ENCODE data around the gene SPEF2. TPM values are rescaled to one million over a fixed set of nuclear protein-coding genes. Genes with fewer than 3 reads are reported as not detected.
A peak's percentile ranks its signal among the peaks of the same experiment; 100 is the strongest.
"Not testable (repeated sequence)": the region's sequence is repeated elsewhere in the genome, so short reads cannot be mapped to it uniquely, and the experiment has no call there.

The SPEF2 gene
- total RNA-seq, 1 donor from 2014 or later, result 4.6 TPM

GRCh38 chr5:35845508-35845907 lies 227.8 kb downstream of the SPEF2 start:
- H3K27me3 Mint-ChIP-seq (ENCODE audit: insufficient read depth); H3K27ac Mint-ChIP-seq; intact Hi-C loops (cut with micrococcal nuclease); DNase-seq (ENCODE audit: low spot score); H3K4me3 Mint-ChIP-seq; H3K4me1 Mint-ChIP-seq (ENCODE audit: low read depth): not testable (repeated sequence)
- Mint-ChIP-seq H3K36me3 (ENCODE audit: low read depth) (peaks cover 34% of the 10 kb centered on the region), H3K9me3 (peaks cover 51% of the 10 kb centered on the region)

GRCh38 chr5:35847491-35847890 lies 229.8 kb downstream of the SPEF2 start:
- intact Hi-C loops (cut with micrococcal nuclease), result no loop called here
- Mint-ChIP-seq H3K4me3 (no peak overlapping the region), H3K36me3 (ENCODE audit: low read depth) (peaks cover 34% of the 10 kb centered on the region), H3K27ac (no peak overlapping the region), H3K27me3 (ENCODE audit: insufficient read depth) (no peaks in the 10 kb centered on the region), H3K9me3 (peaks cover 51% of the 10 kb centered on the region), H3K4me1 (ENCODE audit: low read depth) (peaks cover 25% of the 10 kb centered on the region)
- DNase-seq (ENCODE audit: low spot score), result no peak

- Mint-ChIP-seq H3K36me3 (ENCODE audit: low read depth) (peaks cover 34% of the 10 kb centered on the region), H3K4me1 (ENCODE audit: low read depth) (peaks cover 30% of the 10 kb centered on the region)
- DNase-seq (ENCODE audit: low spot score), result no peak
Measured at GRCh38 chr5:35847961-35848360, 230.3 kb downstream of the SPEF2 start.

GRCh38 chr5:35849860-35850259 lies 232.2 kb downstream of the SPEF2 start:
- Mint-ChIP-seq H3K4me3 (no peak overlapping the region), H3K9me3 (peaks cover 35% of the 10 kb centered on the region), H3K36me3 (ENCODE audit: low read depth) (peaks cover 29% of the 10 kb centered on the region), H3K27me3 (ENCODE audit: insufficient read depth) (no peaks in the 10 kb centered on the region), H3K4me1 (ENCODE audit: low read depth) (peaks cover 49% of the 10 kb centered on the region), H3K27ac (no peak overlapping the region)
- DNase-seq (ENCODE audit: low spot score), result no peak
- intact Hi-C loops (cut with micrococcal nuclease), result loop anchor here (10.0 kb wide), 2 partner anchors 395 to 925 kb away; partner anchors contain the start of genes DNAJC21 and NADK2

More at GRCh38 chr5:35847961-35848360, 230.3 kb downstream of the SPEF2 start:
- H3K4me3 Mint-ChIP-seq, result no peak overlapping the region
- no peak overlapping the region for H3K27ac Mint-ChIP-seq
- intact Hi-C loops (cut with micrococcal nuclease), result no loop called here
- no peaks in the 10 kb centered on the region for H3K27me3 Mint-ChIP-seq (ENCODE audit: insufficient read depth)
- peaks cover 50% of the 10 kb centered on the region for H3K9me3 Mint-ChIP-seq

DNA sequence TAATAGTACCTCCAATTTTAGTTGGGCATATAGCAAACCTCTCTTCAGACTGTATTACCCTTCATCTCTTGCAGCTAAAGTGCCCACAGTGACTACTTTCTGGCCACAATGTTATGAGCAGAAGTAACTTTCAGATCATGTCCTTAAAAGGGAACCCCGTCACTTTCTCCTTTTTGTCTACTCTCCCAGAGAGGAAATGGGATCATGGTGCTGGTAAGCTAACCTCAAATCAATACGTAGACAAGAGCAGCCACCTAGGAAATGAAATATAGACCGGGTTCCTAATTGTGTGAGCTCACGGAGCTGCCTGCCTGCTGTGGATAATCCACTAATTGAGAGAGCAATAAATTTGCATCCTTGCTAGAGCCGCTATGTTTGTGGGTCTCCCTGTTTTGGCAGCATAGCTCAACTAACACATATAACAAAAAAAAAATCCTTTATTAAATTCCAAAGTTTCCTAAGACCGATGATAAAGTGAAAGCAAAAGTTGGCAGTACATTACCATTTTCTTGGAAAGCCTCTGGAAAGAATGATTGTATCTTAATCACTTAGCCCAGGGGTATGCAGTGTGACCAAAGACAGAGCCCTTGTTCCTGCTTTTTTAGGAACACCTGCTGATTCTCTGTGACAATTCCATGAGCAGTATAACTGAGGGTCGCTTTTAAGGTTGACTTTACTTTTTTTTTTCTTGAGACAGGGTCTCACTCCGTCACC lies 233.5 kb downstream of the SPEF2 start:
- peaks cover 24% of the 10 kb centered on the region for H3K36me3 Mint-ChIP-seq (ENCODE audit: low read depth)

DNA sequence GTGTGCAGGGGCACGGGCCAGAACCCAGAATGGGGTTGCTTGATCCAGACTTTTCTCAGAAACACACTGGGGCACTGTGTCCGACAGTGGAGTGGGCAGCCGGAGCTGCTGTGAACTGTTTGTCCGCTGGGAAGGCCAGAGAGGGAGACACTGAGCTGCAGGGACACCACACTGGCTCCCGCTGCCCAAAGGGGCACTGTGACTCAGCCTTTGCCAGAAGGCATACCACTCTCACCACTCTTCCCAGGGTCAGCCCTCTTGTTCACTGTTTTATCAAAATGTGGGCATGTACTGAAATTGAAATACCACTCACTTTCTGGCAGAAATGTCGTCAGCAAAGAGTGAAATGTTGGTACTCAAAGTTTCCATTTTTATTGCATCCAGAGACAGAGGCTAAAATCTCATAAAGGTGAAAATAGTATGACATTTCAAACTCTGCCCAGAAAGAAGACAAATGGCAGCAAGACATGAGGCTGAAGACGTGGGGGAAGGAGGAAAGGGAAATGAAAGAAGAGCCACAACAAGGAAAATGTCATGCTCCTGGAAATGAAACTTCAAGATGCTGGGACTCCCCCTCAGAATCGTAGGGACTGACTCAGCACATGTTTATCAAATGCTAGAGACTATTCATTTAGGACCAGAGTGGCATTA lies 234.5 kb downstream of the SPEF2 start:
- Mint-ChIP-seq H3K36me3 (ENCODE audit: low read depth) (peaks cover 15% of the 10 kb centered on the region), H3K4me3 (peak overlapping the region; percentile 90), H3K4me1 (ENCODE audit: low read depth) (peaks cover 72% of the 10 kb centered on the region), H3K9me3 (peaks cover 12% of the 10 kb centered on the region), H3K27me3 (ENCODE audit: insufficient read depth) (no peaks in the 10 kb centered on the region), H3K27ac (peak overlapping the region; percentile 96)
- intact Hi-C loops (cut with micrococcal nuclease), result loop anchor here (1.0 to 10.0 kb wide), 12 partner anchors 16 to 1871 kb away; partner anchors contain the start of genes DNAJC21, NADK2 and SPEF2
- peak; percentile 45 for DNase-seq (ENCODE audit: low spot score)

More for the DNA sequence above, 233.5 kb downstream of the SPEF2 start:
- intact Hi-C loops (cut with micrococcal nuclease), result loop anchor here (10.0 kb wide), 2 partner anchors 394 to 926 kb away; partner anchors contain the start of genes DNAJC21 and NADK2
- H3K4me1 Mint-ChIP-seq (ENCODE audit: low read depth), result peaks cover 61% of the 10 kb centered on the region
- H3K27ac Mint-ChIP-seq, result peak overlapping the region; percentile 45
- peaks cover 23% of the 10 kb centered on the region for H3K9me3 Mint-ChIP-seq
- no peak overlapping the region for H3K4me3 Mint-ChIP-seq
- DNase-seq (ENCODE audit: low spot score), result no peak
- no peaks in the 10 kb centered on the region for H3K27me3 Mint-ChIP-seq (ENCODE audit: insufficient read depth)

DNA sequence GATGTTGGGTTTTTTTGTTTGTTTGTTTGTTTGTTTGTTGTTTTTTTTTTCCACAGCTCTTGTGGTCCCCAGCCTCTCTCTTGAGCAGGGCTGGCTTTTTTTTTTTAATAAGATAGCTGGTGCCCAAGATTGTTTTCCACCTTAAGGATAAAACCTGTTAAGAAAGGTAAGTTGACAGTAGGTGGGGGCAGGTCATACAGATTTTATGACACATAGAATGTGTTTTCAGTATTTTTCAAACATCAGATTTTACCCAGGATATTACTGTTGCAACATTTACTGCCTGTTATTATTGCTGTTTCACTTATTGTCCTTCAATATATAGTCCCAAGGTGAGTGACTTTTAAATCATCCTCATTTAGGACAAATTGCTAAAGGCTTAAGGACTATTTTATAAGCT lies 235.1 kb downstream of the SPEF2 start:
- intact Hi-C loops (cut with micrococcal nuclease), result loop anchor here (1.0 to 10.0 kb wide), 12 partner anchors 16 to 1870 kb away; partner anchors contain the start of genes DNAJC21, NADK2 and SPEF2
- peak overlapping the region; percentile 90 for H3K4me3 Mint-ChIP-seq
- peaks cover 78% of the 10 kb centered on the region for H3K4me1 Mint-ChIP-seq (ENCODE audit: low read depth)
- no peak for DNase-seq (ENCODE audit: low spot score)
- H3K9me3 Mint-ChIP-seq, result peaks cover 7% of the 10 kb centered on the region
- H3K27me3 Mint-ChIP-seq (ENCODE audit: insufficient read depth), result no peaks in the 10 kb centered on the region
- H3K36me3 Mint-ChIP-seq (ENCODE audit: low read depth), result peaks cover 10% of the 10 kb centered on the region
- peak overlapping the region; percentile 96 for H3K27ac Mint-ChIP-seq

DNA sequence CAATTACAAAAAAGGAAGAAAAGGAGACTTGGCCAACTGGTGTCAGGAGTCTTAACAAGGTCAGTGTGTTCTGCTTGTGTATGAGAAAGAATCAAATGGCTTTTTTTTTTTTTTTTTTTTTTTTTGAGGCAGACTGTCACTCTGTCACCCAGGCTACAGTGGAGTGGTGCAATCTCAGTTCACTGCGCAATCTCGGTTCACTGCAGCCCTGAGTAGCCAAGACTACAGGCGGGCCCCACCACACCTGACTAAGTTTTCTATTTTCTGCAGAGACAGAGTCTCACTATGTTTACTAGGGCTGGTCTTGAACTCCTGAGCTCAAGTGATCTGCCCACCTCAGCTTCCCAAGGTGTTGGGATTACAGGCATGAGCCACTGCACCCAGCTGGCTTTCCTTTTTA lies 236.0 kb downstream of the SPEF2 start:
- H3K27ac Mint-ChIP-seq, result peak overlapping the region; percentile 96
- no peaks in the 10 kb centered on the region for H3K9me3 Mint-ChIP-seq
- intact Hi-C loops (cut with micrococcal nuclease), result loop anchor here (2.0 to 10.0 kb wide), 4 partner anchors 237 to 1869 kb away; partner anchors contain the start of genes DNAJC21, NADK2 and SPEF2
- H3K36me3 Mint-ChIP-seq (ENCODE audit: low read depth), result peaks cover 6% of the 10 kb centered on the region
- H3K27me3 Mint-ChIP-seq (ENCODE audit: insufficient read depth), result no peaks in the 10 kb centered on the region
- H3K4me3 Mint-ChIP-seq, result peak overlapping the region; percentile 90
- DNase-seq (ENCODE audit: low spot score), result peak; percentile 61
- peaks cover 82% of the 10 kb centered on the region for H3K4me1 Mint-ChIP-seq (ENCODE audit: low read depth)

DNA sequence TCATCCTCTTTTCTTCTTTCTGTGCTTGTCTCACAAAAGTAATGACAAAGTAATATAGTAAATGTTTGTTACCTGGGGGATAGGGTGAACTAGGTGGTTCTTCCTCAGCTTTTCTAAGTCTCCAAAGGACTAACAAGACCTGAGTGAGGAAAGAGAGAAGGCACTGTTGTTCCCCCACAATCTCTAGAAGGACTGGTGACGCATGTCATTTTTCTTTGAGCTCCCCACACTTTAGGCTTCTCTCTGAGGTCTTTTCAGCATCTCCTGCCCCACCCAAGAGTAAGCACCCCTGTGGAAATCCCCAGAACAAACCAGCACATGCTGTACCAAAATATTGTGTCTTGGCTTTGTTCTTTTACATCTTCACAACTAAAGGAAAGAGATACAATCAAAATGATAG lies 236.6 kb downstream of the SPEF2 start:
- Mint-ChIP-seq H3K27me3 (ENCODE audit: insufficient read depth) (no peaks in the 10 kb centered on the region), H3K36me3 (ENCODE audit: low read depth) (peaks cover 12% of the 10 kb centered on the region), H3K27ac (peak overlapping the region; percentile 96), H3K4me3 (peak overlapping the region; percentile 90), H3K9me3 (no peaks in the 10 kb centered on the region), H3K4me1 (ENCODE audit: low read depth) (peaks cover 88% of the 10 kb centered on the region)
- peak; percentile 76 for DNase-seq (ENCODE audit: low spot score)
- intact Hi-C loops (cut with micrococcal nuclease), result loop anchor here (10.0 kb wide), 2 partner anchors 391 to 929 kb away; partner anchors contain the start of genes DNAJC21 and NADK2

DNA sequence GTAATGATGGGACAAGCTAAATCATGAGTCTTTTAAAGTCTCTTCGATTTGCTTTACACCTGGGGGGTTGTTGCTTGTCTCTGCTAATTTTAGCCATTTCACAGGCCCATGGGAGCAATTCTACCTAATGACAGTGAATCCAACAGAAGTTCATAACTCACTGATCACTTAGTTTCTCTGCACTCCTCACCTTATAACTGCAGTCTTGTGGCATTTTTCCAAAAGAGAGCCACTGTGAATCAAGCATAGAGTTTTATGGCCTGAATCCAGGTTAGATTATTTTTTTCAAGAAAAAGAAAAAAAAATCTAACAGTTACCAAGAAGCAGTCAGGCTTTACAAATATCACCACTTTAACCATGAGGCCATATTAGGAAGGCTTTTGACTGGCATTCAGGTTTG lies 237.5 kb downstream of the SPEF2 start:
- Mint-ChIP-seq H3K9me3 (no peaks in the 10 kb centered on the region), H3K4me1 (ENCODE audit: low read depth) (peaks cover 96% of the 10 kb centered on the region), H3K36me3 (ENCODE audit: low read depth) (peaks cover 19% of the 10 kb centered on the region), H3K4me3 (peak overlapping the region; percentile 90), H3K27me3 (ENCODE audit: insufficient read depth) (no peaks in the 10 kb centered on the region), H3K27ac (peak overlapping the region; percentile 96)
- no peak for DNase-seq (ENCODE audit: low spot score)
- intact Hi-C loops (cut with micrococcal nuclease), result loop anchor here (5.0 to 10.0 kb wide), 3 partner anchors 390 to 1022 kb away; partner anchors contain the start of genes DNAJC21, NADK2 and NIPBL

GRCh38 chr5:35856186-35856764 lies 238.6 kb downstream of the SPEF2 start:
- intact Hi-C loops (cut with micrococcal nuclease), result loop anchor here (2.0 to 10.0 kb wide), 5 partner anchors 23 to 1021 kb away; partner anchors contain the start of genes DNAJC21, NADK2 and NIPBL
- H3K27me3 Mint-ChIP-seq (ENCODE audit: insufficient read depth); DNase-seq (ENCODE audit: low spot score); H3K9me3 Mint-ChIP-seq: not testable (repeated sequence)
- Mint-ChIP-seq H3K4me1 (ENCODE audit: low read depth) (peaks cover 96% of the 10 kb centered on the region), H3K4me3 (peak overlapping the region; percentile 83), H3K36me3 (ENCODE audit: low read depth) (peaks cover 30% of the 10 kb centered on the region), H3K27ac (peak overlapping the region; percentile 94)

- H3K27ac Mint-ChIP-seq, result peak within 1 kb of the TSS; percentile 96
- H3K4me3 Mint-ChIP-seq, result peak within 1 kb of the TSS; percentile 90
- H3K9me3 Mint-ChIP-seq, result no peaks in the 10 kb centered on the region
- peaks cover 36% of the 10 kb centered on the region for H3K36me3 Mint-ChIP-seq (ENCODE audit: low read depth)
- H3K4me1 Mint-ChIP-seq (ENCODE audit: low read depth), result peaks cover 96% of the 10 kb centered on the region
- H3K27me3 Mint-ChIP-seq (ENCODE audit: insufficient read depth), result no peaks in the 10 kb centered on the region
- intact Hi-C loops (cut with micrococcal nuclease), result loop anchor here (1.0 to 10.0 kb wide), 13 partner anchors 21 to 1020 kb away; partner anchors contain the start of genes DNAJC21, NADK2 and NIPBL
- no peak for DNase-seq (ENCODE audit: low spot score)
Measured at GRCh38 chr5:35856765-35857351, 239.2 kb downstream of the SPEF2 start, which contains the start of gene IL7R. Gene IL7R (plus strand): TSS chr5:35856891. CDS start chr5:35856978, 87 bp downstream.

Measured in activated T-helper 1 cell treated with anti-CD3 and anti-CD28 coated beads, Interleukin-12 subunit alpha, Interleukin-12 subunit beta, Interleukin-2, Interleukin-4 antibody, amounts not matched to agents 30 ng/mL and 10 ng/mL and 1 ng/mL, durations not matched to agents 14 hours and 24 hours and 36 hours (primary cell).